ENCODE data around the gene TLE5. TPM values are rescaled to one million over a fixed set of nuclear protein-coding genes. Genes with fewer than 3 reads are reported as not detected.

TLE5 gene
- total and polyA plus RNA-seq, 8 donors = 335 to 954 (median 788) TPM

DNA sequence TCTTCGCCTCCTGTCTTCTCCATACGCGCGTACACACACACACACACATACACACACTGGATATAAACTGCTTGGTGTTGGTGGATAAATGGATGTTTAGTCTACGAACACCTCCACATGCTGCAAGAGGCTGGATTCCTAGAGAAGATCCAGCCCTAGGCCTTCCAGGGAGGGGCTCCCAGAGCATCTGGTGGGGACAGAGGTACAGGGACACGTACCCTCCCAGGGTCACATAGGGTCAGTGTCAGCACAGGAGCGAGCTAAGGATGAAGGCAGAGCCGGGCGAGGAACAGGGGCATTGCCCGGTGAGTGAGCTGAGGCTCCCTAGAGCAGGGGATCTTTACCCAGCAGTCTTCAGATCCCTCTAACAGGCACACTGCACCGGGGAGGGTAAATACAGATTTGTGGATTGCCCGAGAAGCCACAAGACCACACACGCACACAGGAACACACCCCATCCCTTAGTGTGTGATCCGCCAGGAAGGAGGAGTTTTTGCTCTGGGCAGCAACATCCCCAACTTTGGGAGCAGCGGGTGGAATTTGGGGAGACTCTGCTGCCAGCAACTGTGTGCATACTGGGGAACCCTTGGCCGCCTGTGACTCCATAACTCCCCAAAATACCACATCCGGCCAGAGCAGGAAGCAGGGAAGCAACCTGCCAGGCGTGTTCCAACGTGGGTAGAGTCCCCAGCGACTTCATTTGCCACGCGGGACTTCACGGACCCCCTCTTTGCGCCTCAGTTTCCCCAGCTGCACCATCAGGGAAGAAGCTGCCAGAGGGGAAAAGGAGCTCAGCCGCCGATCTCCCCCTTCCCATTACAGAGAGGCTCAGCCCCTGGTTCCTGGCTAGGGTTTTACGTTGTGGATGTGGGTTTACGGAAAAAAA is 27.4 kb downstream of the TLE5 start:
- ATAC-seq = peak; percentile 8
- intact Hi-C loops (cut with DNase I) = no loop called here
- peak overlapping the region; percentile 35 to 51 for H3K4me3 ChIP-seq
- H3K36me3 ChIP-seq = no peaks in the 10 kb centered on the region
- DNase-seq = peak in 3 of 4 donors; percentile 58 to 78 (median 69)
- H3K27ac ChIP-seq = peak overlapping the region; percentile 81 to 90
- H3K9me3 ChIP-seq = no peaks in the 10 kb centered on the region
- peaks cover 0 to 26% of the 10 kb centered on the region in 2 donors for H3K27me3 ChIP-seq
- no peak for TF ChIP-seq CTCF (IDR thresholded peaks at IDR 0.05)
- peaks cover 8 to 21% of the 10 kb centered on the region in 2 donors for H3K4me1 ChIP-seq

DNA sequence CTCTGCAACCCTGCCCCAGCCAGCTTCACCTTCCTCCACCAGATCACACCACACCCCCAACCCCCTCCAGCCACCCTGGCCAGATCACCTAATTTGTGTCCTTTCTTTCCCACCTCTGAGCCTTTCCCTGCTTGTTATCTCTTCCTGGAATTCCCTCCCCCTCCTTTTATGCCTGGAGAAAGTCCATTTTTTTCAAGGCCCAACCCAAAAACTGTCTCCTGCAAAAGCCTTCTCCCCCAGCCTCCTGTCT is 28.0 kb downstream of the TLE5 start:
- no peak for ATAC-seq
- Histone ChIP-seq H3K4me1 (peaks cover 8 to 21% of the 10 kb centered on the region in 2 donors), H3K4me3 (no peak overlapping the region), H3K36me3 (no peaks in the 10 kb centered on the region), H3K27ac (peak overlapping the region in 1 of 2 donors; percentile 81), H3K27me3 (peaks cover 0 to 32% of the 10 kb centered on the region in 2 donors), H3K9me3 (no peaks in the 10 kb centered on the region)
- TF ChIP-seq CTCF (IDR thresholded peaks at IDR 0.05) = no peak
- intact Hi-C loops (cut with DNase I) = no loop called here
- no peak for DNase-seq

- no peak for TF ChIP-seq CTCF (IDR thresholded peaks at IDR 0.05)
- Histone ChIP-seq H3K36me3 (no peaks in the 10 kb centered on the region), H3K4me1 (peaks cover 8 to 21% of the 10 kb centered on the region in 2 donors), H3K4me3 (no peak overlapping the region), H3K9me3 (no peaks in the 10 kb centered on the region), H3K27me3 (peaks cover 0 to 35% of the 10 kb centered on the region in 2 donors), H3K27ac (no peak overlapping the region)
- DNase-seq (no peak), ATAC-seq (no peak)
- intact Hi-C loops (cut with DNase I) = no loop called here
These were observed 28.5 kb downstream of the TLE5 start for GRCh38 chr19:3033595-3034405.

DNA sequence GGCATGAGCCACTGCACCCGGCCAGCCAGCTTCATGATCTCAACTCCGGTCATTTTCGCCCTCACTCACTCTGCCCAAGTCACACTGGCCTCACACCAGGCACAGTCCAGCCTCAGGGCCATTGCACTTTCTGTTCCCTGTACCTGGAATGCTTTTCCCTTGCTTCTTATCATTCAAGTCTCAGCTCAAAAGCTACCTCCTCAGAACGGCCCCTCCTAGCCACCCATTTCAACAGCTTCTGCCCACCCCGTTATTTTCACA is 30.8 kb downstream of the TLE5 start:
- TF ChIP-seq CTCF (IDR thresholded peaks at IDR 0.05) = no peak
- Histone ChIP-seq H3K27me3 (peaks cover 0 to 52% of the 10 kb centered on the region in 2 donors), H3K4me3 (no peak overlapping the region), H3K36me3 (no peaks in the 10 kb centered on the region), H3K9me3 (no peaks in the 10 kb centered on the region), H3K4me1 (peaks cover 12 to 23% of the 10 kb centered on the region in 2 donors), H3K27ac (no peak overlapping the region)
- intact Hi-C loops (cut with DNase I) = no loop called here
- DNase-seq (no peak), ATAC-seq (no peak)
